Sigmoid colon (tissue), 4 donors: ENCODE measurements around the gene ATG14.

ENCODE experiments used
- CTCF ChIP-seq, 4 experiments: fragments of 450-650 bp in 3 of 4; fragments of 200-600 bp in 1 of 4; IDR thresholded peaks; one replicate each; pipeline ENCODE4 v1.5.1; 2016 to 2019; ENCODE audit warnings: antibody characterized with exemption in 4 of 4, mild to moderate bottlenecking in 3 of 4, moderate library complexity in 2 of 4
- EP300 ChIP-seq, 4 donors: sonication (generic); formaldehyde crosslinking; IDR thresholded peaks; one replicate each; pipeline ENCODE4 v1.6.1; 2017; ENCODE audit warnings: antibody characterized with exemption in 4 of 4
- POLR2A ChIP-seq, 2 donors: fragments of 450-650 bp; IDR thresholded peaks; one replicate each; pipeline ENCODE4 v1.6.1; 2016; ENCODE audit warnings: antibody characterized with exemption in 2 of 2, mild to moderate bottlenecking in 2 of 2, moderate library complexity in 2 of 2
- POLR2AphosphoS5 ChIP-seq, 4 donors: sonication (generic); formaldehyde crosslinking; IDR thresholded peaks; one replicate each; pipeline ENCODE4 v1.6.1; 2017; ENCODE audit warnings: antibody characterized with exemption in 4 of 4

- TF ChIP-seq POLR2A (IDR thresholded peaks at IDR 0.05): no peak
- TF ChIP-seq EP300 (IDR thresholded peaks at IDR 0.05): no peak
- TF ChIP-seq CTCF (IDR thresholded peaks at IDR 0.05): no peak
- no peak for TF ChIP-seq POLR2AphosphoS5 (IDR thresholded peaks at IDR 0.05)
Measured at GRCh38 chr14:55366271-55366670, 45.4 kb downstream of the ATG14 start.
